WTC11 (cell line): ENCODE data around the gene MARVELD3. TPM values are rescaled to one million over a fixed set of nuclear protein-coding genes. Genes with fewer than 3 reads are reported as not detected.

Source experiments
- ATAC-seq: fragments of 200-7000 bp; cut with Tn5 transposase; 2 replicates; pipeline ENCODE4 v1.10.0; 2021; ENCODE audit warnings: mild to moderate bottlenecking, moderate library complexity
- CTCF ChIA-PET: fragments of 300-600 bp; sonication (Branson Sonifier 250); formaldehyde crosslinking; loops from one replicate; lab custom pipeline; 2021; ENCODE audit warnings: antibody characterized with exemption; lab: Charles Lee
- POLR2A ChIA-PET: fragments of 350-600 bp; sonication (Branson Sonifier 250); formaldehyde crosslinking; loops from one replicate; lab custom pipeline; 2021; ENCODE audit warnings: antibody characterized with exemption; lab: Charles Lee
- DNase-seq: peaks from one replicate; pipeline ENCODE4 v3.0.0; 2021; ENCODE audit warnings: low spot score
- H3K27ac Mint-ChIP-seq: 2 replicates; pipeline ENCODE4 v1.8.0; 2021; ENCODE audit warnings: mixed read lengths
- H3K27me3 Mint-ChIP-seq: 2 replicates; pipeline ENCODE4 v1.8.0; 2021; ENCODE audit warnings: low read depth, mild to moderate bottlenecking, moderate library complexity, mixed read lengths
- H3K36me3 Mint-ChIP-seq: 2 replicates; pipeline ENCODE4 v1.8.0; 2021; ENCODE audit warnings: mixed read lengths
- H3K4me1 Mint-ChIP-seq: 2 replicates; pipeline ENCODE4 v1.8.0; 2022; ENCODE audit warnings: mixed read lengths
- H3K4me3 Mint-ChIP-seq: 2 replicates; pipeline ENCODE4 v1.8.0; 2021; ENCODE audit warnings: mild to moderate bottlenecking, moderate library complexity, mixed read lengths
- H3K9me3 Mint-ChIP-seq: 2 replicates; pipeline ENCODE4 v1.8.0; 2021; ENCODE audit warnings: mixed read lengths
- CDX4 ChIP-seq: fragments of 250-450 bp; sonication (Bioruptor Pico); IDR thresholded peaks from 2 replicates; pipeline ENCODE4 v1.9.0; 2021; ENCODE audit warnings: moderate library complexity, mild to moderate bottlenecking, inconsistent platforms, borderline replicate concordance
- EMX1 ChIP-seq: fragments of 250-450 bp; sonication (Bioruptor Pico); IDR thresholded peaks from 2 replicates; pipeline ENCODE4 v1.8.0; 2021; ENCODE audit warnings: mild to moderate bottlenecking
- FOXK1 ChIP-seq: sonication (generic); formaldehyde crosslinking; IDR thresholded peaks from 2 replicates; pipeline ENCODE4 v1.8.0; 2022; ENCODE audit warnings: mild to moderate bottlenecking, moderate library complexity, missing genetic modification reagents
- GABPB1 ChIP-seq: sonication (generic); formaldehyde crosslinking; IDR thresholded peaks from 2 replicates; pipeline ENCODE4 v1.8.1; 2023; ENCODE audit warnings: mild to moderate bottlenecking, missing genetic modification reagents
- JAZF1 ChIP-seq: fragments of 250-450 bp; sonication (Bioruptor Pico); IDR thresholded peaks from 2 replicates; pipeline ENCODE4 v1.9.0; 2021; ENCODE audit warnings: moderate library complexity, mild to moderate bottlenecking, inconsistent platforms
- MYBL2 ChIP-seq: sonication (generic); formaldehyde crosslinking; IDR thresholded peaks from 2 replicates; pipeline ENCODE4 v1.8.1; 2023; ENCODE audit warnings: mild to moderate bottlenecking, moderate library complexity, missing genetic modification reagents
- RELA ChIP-seq: sonication (generic); formaldehyde crosslinking; IDR thresholded peaks from 2 replicates; pipeline ENCODE4 v1.8.1; 2022; ENCODE audit warnings: missing genetic modification reagents, mild to moderate bottlenecking, borderline replicate concordance
- SMAD3 ChIP-seq: sonication (generic); formaldehyde crosslinking; IDR thresholded peaks from 2 replicates; pipeline ENCODE4 v1.8.0; 2022; ENCODE audit warnings: missing genetic modification reagents, mild to moderate bottlenecking, borderline replicate concordance
- TEAD4 ChIP-seq: sonication (generic); formaldehyde crosslinking; IDR thresholded peaks from 2 replicates; pipeline ENCODE4 v1.8.0; 2022; ENCODE audit warnings: mild to moderate bottlenecking, missing genetic modification reagents
- USF2 ChIP-seq: sonication (generic); formaldehyde crosslinking; IDR thresholded peaks from 2 replicates; pipeline ENCODE4 v1.8.1; 2023; ENCODE audit warnings: mild to moderate bottlenecking, missing genetic modification reagents, moderate library complexity
- ZBTB21 ChIP-seq: sonication (generic); formaldehyde crosslinking; IDR thresholded peaks from 2 replicates; pipeline ENCODE4 v1.8.1; 2023; ENCODE audit warnings: mild to moderate bottlenecking, missing genetic modification reagents, borderline replicate concordance
- ZNF121 ChIP-seq: sonication (generic); formaldehyde crosslinking; IDR thresholded peaks from 2 replicates; pipeline ENCODE4 v1.8.0; 2023; ENCODE audit warnings: missing genetic modification reagents
- ZNF219 ChIP-seq: sonication (generic); formaldehyde crosslinking; IDR thresholded peaks from 2 replicates; pipeline ENCODE4 v1.8.0; 2023; ENCODE audit warnings: missing genetic modification reagents, mild to moderate bottlenecking, borderline replicate concordance
- ZNF425 ChIP-seq: fragments of 250-450 bp; sonication (Bioruptor Pico); conservative IDR thresholded peaks from 2 replicates; pipeline ENCODE4 v1.9.0; 2021; ENCODE audit warnings: mild to moderate bottlenecking
- total RNA-seq: library from RNA; stranded (reverse); gene quantifications from 3 replicates; pipeline ENCODE4 v1.2.3, GENCODE V29; 2021
- TF ChIP-seq, protein P1 (sequence below): sonication (generic); formaldehyde crosslinking; IDR thresholded peaks from 2 replicates; pipeline ENCODE4 v1.8.0; 2022; ENCODE audit warnings: missing genetic modification reagents

The MARVELD3 gene
- total RNA-seq, 1 experiment from 2014 or later = 30.0 TPM

DNA sequence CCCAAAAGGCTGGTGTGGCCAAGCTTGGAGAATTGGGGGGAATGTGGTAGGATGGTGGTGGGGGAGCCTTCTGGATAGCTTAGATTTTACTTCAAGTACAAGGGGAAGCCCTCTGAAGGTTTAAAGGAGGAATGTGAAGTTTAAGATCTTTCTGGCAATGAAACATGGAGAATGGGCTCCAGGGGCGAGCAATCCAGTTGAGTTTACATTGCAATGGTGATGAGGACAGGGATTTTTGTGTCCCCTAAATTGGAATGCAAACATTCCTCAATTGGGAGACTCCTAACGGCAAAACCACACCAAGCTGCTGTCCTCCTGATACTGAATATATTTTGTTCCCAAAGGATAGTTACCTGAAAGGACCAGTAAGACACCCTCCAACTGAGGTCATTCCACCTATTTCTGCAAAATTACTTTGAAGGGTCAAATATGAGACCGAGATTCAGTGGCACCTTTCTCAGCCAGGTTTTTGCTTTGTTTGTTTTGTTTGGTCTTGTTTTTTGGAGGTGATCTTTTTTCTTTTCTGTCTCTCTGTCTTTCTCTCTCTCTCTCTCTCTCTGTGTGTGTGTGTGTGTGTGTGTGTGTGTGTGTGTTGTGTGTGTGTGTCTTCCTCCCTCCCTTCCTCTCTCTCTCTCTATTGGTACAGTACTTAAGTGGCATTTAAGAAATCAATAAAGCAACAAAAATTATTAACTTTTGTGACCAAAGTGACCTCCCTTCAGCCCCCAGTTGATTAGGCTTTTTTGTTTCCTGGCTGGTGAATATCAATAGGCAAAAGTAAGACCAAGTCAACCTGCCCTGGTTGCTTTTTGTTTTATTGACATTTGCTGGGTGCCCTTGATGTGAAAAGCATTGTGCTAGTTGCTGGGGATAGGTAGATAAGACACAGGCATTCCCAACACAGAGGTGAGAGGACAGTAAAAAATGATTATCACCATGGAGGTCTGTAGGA, 32.7 kb upstream of the MARVELD3 start:
- peaks cover 28% of the 10 kb centered on the region for H3K27me3 Mint-ChIP-seq
- H3K36me3 Mint-ChIP-seq = no peaks in the 10 kb centered on the region
- TF ChIP-seq EMX1 (no peak), TEAD4 (no peak), CDX4 (CRISPR knock-in tag) (no peak), MYBL2 (no peak), USF2 (no peak), ZNF121 (CRISPR knock-in tag) (no peak), ZBTB21 (CRISPR knock-in tag) (no peak), FOXK1 (CRISPR knock-in tag) (no peak), JAZF1 (CRISPR knock-in tag) (no peak), SMAD3 (CRISPR knock-in tag) (no peak), ZNF219 (CRISPR knock-in tag) (no peak)
- TF ChIP-seq, protein P1, sequence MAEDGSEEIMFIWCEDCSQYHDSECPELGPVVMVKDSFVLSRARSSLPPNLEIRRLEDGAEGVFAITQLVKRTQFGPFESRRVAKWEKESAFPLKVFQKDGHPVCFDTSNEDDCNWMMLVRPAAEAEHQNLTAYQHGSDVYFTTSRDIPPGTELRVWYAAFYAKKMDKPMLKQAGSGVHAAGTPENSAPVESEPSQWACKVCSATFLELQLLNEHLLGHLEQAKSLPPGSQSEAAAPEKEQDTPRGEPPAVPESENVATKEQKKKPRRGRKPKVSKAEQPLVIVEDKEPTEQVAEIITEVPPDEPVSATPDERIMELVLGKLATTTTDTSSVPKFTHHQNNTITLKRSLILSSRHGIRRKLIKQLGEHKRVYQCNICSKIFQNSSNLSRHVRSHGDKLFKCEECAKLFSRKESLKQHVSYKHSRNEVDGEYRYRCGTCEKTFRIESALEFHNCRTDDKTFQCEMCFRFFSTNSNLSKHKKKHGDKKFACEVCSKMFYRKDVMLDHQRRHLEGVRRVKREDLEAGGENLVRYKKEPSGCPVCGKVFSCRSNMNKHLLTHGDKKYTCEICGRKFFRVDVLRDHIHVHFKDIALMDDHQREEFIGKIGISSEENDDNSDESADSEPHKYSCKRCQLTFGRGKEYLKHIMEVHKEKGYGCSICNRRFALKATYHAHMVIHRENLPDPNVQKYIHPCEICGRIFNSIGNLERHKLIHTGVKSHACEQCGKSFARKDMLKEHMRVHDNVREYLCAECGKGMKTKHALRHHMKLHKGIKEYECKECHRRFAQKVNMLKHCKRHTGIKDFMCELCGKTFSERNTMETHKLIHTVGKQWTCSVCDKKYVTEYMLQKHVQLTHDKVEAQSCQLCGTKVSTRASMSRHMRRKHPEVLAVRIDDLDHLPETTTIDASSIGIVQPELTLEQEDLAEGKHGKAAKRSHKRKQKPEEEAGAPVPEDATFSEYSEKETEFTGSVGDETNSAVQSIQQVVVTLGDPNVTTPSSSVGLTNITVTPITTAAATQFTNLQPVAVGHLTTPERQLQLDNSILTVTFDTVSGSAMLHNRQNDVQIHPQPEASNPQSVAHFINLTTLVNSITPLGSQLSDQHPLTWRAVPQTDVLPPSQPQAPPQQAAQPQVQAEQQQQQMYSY (CRISPR knock-in tag) = no peak
- no peak overlapping the region for H3K27ac Mint-ChIP-seq
- DNase-seq (no peak), ATAC-seq (no peak)
- POLR2A ChIA-PET = no interaction called here
- peaks cover 3% of the 10 kb centered on the region; the same call in 1 of the 2 replicates for H3K4me1 Mint-ChIP-seq
- peaks cover 7% of the 10 kb centered on the region; the same call in 1 of the 2 replicates for H3K9me3 Mint-ChIP-seq
- CTCF ChIA-PET = interaction anchor here (4.3 kb wide), 1 partner anchor 18 kb away, joined by 16 read pairs; no protein-coding TSS in a partner anchor
- H3K4me3 Mint-ChIP-seq = no peak overlapping the region

DNA sequence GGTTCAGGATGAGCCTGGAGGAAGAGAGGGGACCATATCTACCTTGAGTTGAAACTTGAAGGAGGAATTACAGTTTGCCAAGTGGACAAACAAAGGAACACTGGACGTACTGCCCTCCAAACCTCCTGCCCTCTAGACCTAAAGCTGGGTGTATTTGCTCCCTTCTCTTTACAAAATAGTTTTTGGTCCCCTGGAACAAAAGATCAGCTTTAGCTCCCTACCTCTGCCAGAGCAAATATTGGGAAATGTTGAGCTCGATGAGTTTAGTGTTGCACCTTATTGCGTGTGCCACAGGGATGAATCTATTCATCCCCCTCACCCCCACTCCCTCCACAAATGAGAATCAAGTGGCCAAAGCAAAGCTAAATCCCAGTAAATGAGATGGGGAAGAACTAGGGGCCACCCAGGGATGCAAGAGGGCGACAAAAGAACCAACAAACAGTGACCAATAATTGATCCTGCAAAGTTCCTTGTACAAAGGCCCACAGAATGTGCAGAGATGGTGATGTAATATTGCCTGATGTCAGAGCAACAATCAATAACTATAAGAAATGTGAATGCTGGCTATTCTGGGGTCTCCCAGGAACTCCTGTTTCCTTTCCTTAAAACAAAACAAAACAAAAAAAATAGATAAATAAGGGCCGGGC, 31.9 kb upstream of the MARVELD3 start:
- ChIA-PET POLR2A (no interaction called here), CTCF (interaction anchor here (4.3 kb wide), 1 partner anchor 17 kb away, joined by 16 read pairs; no protein-coding TSS in a partner anchor)
- TF ChIP-seq RELA = no peak
- no peak for TF ChIP-seq ZNF425 (CRISPR knock-in tag)
- peak; percentile 100 for TF ChIP-seq GABPB1
- Mint-ChIP-seq H3K9me3 (no peaks in the 10 kb centered on the region), H3K27me3 (peaks cover 27% of the 10 kb centered on the region), H3K4me1 (peaks cover 5% of the 10 kb centered on the region; the same call in 1 of the 2 replicates), H3K36me3 (no peaks in the 10 kb centered on the region), H3K27ac (no peak overlapping the region), H3K4me3 (no peak overlapping the region)
- no peak for DNase-seq
- no peak for ATAC-seq
